HG03196 (cell line): Measurements from ENCODE around the gene CDH23.
"Not testable (repeated sequence)": the region's sequence is repeated elsewhere in the genome, so short reads cannot be mapped to it uniquely, and the experiment has no call there.

Source experiments
- ATAC-seq: cut with Tn5 transposase; IDR thresholded peaks from one replicate; pipeline ENCODE4 v1.9.1; 2021; ENCODE audit not compliant: unreplicated experiment

The CDH23 gene

GRCh38 chr10:71597821-71598498, 201.2 kb downstream of the CDH23 start:
- ATAC-seq: no peak

GRCh38 chr10:71598621-71599055, 201.9 kb downstream of the CDH23 start:
- no peak for ATAC-seq

- ATAC-seq: no peak
Observed at GRCh38 chr10:71599518-71599917, 202.8 kb downstream of the CDH23 start.

- ATAC-seq: not testable (repeated sequence)
Observed at GRCh38 chr10:71600242-71600641, 203.5 kb downstream of the CDH23 start.

- no peak for ATAC-seq
Observed at GRCh38 chr10:71600849-71601248, 204.1 kb downstream of the CDH23 start.

- ATAC-seq: no peak
Observed at GRCh38 chr10:71601273-71601672, 204.6 kb downstream of the CDH23 start.

GRCh38 chr10:71603150-71603549, 206.4 kb downstream of the CDH23 start:
- ATAC-seq: no peak

- no peak for ATAC-seq
Observed at GRCh38 chr10:71603754-71604153, 207.0 kb downstream of the CDH23 start.

GRCh38 chr10:71604324-71605018, 207.8 kb downstream of the CDH23 start:
- ATAC-seq: no peak

- no peak for ATAC-seq
Observed at GRCh38 chr10:71605263-71605962, 208.7 kb downstream of the CDH23 start.

- ATAC-seq: no peak
Observed at GRCh38 chr10:71606257-71607081, 209.7 kb downstream of the CDH23 start.

- no peak for ATAC-seq
Observed at GRCh38 chr10:71607082-71607443, 210.3 kb downstream of the CDH23 start.

- ATAC-seq: no peak
Observed at GRCh38 chr10:71608819-71609768, 212.4 kb downstream of the CDH23 start.

GRCh38 chr10:71610651-71611050, 213.9 kb downstream of the CDH23 start:
- no peak for ATAC-seq

- no peak for ATAC-seq
Observed at GRCh38 chr10:71611131-71611530, 214.4 kb downstream of the CDH23 start.

GRCh38 chr10:71611709-71612422, 215.1 kb downstream of the CDH23 start:
- ATAC-seq: no peak

GRCh38 chr10:71613261-71613777, 216.6 kb downstream of the CDH23 start:
- ATAC-seq: no peak

- ATAC-seq: no peak
Observed at GRCh38 chr10:71613877-71614276, 217.2 kb downstream of the CDH23 start.

- no peak for ATAC-seq
Observed at GRCh38 chr10:71614946-71615345, 218.2 kb downstream of the CDH23 start.
